SIG-M5 (cell line): Measurements from ENCODE around the gene NT5DC3.

Source experiments
- DNase-seq: peaks from one replicate; lab custom pipeline; 2025; lab: John Stamatoyannopoulos, UW

The NT5DC3 gene

GRCh38 chr12:103840876-103841689, at the start of gene NT5DC3:
TSS of gene NT5DC3 (minus strand) at chr12:103841234. CDS start at chr12:103841156, 78 bp downstream.
- no peak for DNase-seq

GRCh38 chr12:103887738-103888137, 46.7 kb upstream of the NT5DC3 start:
- DNase-seq = no peak

GRCh38 chr12:103886195-103886797, 45.3 kb upstream of the NT5DC3 start:
- DNase-seq = no peak

GRCh38 chr12:103884316-103884715, 43.3 kb upstream of the NT5DC3 start:
- no peak for DNase-seq

GRCh38 chr12:103883908-103884307, 42.9 kb upstream of the NT5DC3 start:
- DNase-seq = no peak

GRCh38 chr12:103882861-103883596, 42.0 kb upstream of the NT5DC3 start:
- DNase-seq = no peak

GRCh38 chr12:103881261-103881660, 40.2 kb upstream of the NT5DC3 start:
- no peak for DNase-seq

GRCh38 chr12:103880299-103881142, 39.5 kb upstream of the NT5DC3 start:
- no peak for DNase-seq

- DNase-seq = no peak
Observed at GRCh38 chr12:103879878-103880277, 38.8 kb upstream of the NT5DC3 start.

GRCh38 chr12:103879048-103879692, 38.1 kb upstream of the NT5DC3 start:
- DNase-seq = no peak

- DNase-seq = no peak
Observed at GRCh38 chr12:103877934-103878510, 37.0 kb upstream of the NT5DC3 start.

GRCh38 chr12:103877288-103877687, 36.3 kb upstream of the NT5DC3 start:
- no peak for DNase-seq

- DNase-seq = no peak
Observed at GRCh38 chr12:103875666-103876065, 34.6 kb upstream of the NT5DC3 start.

GRCh38 chr12:103868215-103868614, 27.2 kb upstream of the NT5DC3 start:
- DNase-seq = no peak

- no peak for DNase-seq
Observed at GRCh38 chr12:103865151-103865730, 24.2 kb upstream of the NT5DC3 start.

GRCh38 chr12:103864710-103865109, 23.7 kb upstream of the NT5DC3 start:
- DNase-seq = no peak

GRCh38 chr12:103858953-103859601, 18.0 kb upstream of the NT5DC3 start:
- no peak for DNase-seq

- no peak for DNase-seq
Observed at GRCh38 chr12:103858335-103858734, 17.3 kb upstream of the NT5DC3 start.

GRCh38 chr12:103857164-103857563, 16.1 kb upstream of the NT5DC3 start:
- DNase-seq = no peak
